HepG2 (cell line): Measurements from ENCODE around the gene RETREG2. TPM values are rescaled to one million over a fixed set of nuclear protein-coding genes. Genes with fewer than 3 reads are reported as not detected.

Experiments used
- CBFB ChIP-seq: sonication (generic); formaldehyde crosslinking; IDR thresholded peaks from 2 replicates; pipeline ENCODE4 v1.4.0; 2020; ENCODE audit warnings: missing genetic modification reagents
- HIVEP1 ChIP-seq: sonication (generic); formaldehyde crosslinking; IDR thresholded peaks from 2 replicates; pipeline ENCODE4 v1.4.0; 2020; ENCODE audit warnings: mild to moderate bottlenecking, missing genetic modification reagents
- KDM3A ChIP-seq: IDR thresholded peaks from 2 replicates; pipeline ENCODE4 v1.6.1; 2018; ENCODE audit warnings: low read depth, missing compliant biosample characterization
- MYNN ChIP-seq: sonication (generic); formaldehyde crosslinking; IDR thresholded peaks from 2 replicates; pipeline ENCODE4 v1.4.0; 2020; ENCODE audit warnings: mild to moderate bottlenecking, low read depth, missing genetic modification reagents
- SNAPC2 ChIP-seq: sonication (generic); formaldehyde crosslinking; IDR thresholded peaks from 2 replicates; pipeline ENCODE4 v1.8.1; 2022; ENCODE audit warnings: mild to moderate bottlenecking, missing genetic modification reagents
- YY1 ChIP-seq: IDR thresholded peaks from 2 replicates; pipeline ENCODE4 v1.6.1; 2011; ENCODE audit warnings: low read length, low read depth, moderate library complexity, mild to moderate bottlenecking; ENCODE audit not compliant: insufficient read depth, insufficient replicate concordance
- ZC3H4 ChIP-seq: sonication (generic); formaldehyde crosslinking; IDR thresholded peaks from 2 replicates; pipeline ENCODE4 v1.4.0; 2020; ENCODE audit warnings: missing genetic modification reagents, borderline replicate concordance
- ZNF350 ChIP-seq: sonication (generic); formaldehyde crosslinking; IDR thresholded peaks from 2 replicates; pipeline ENCODE4 v1.4.0; 2020; ENCODE audit warnings: mild to moderate bottlenecking, low read depth, missing genetic modification reagents, borderline replicate concordance
- ZNF605 ChIP-seq: sonication (generic); formaldehyde crosslinking; IDR thresholded peaks from 2 replicates; pipeline ENCODE4 v1.8.0; 2022; ENCODE audit warnings: mild to moderate bottlenecking, missing genetic modification reagents
- ZNF609 ChIP-seq: sonication (generic); formaldehyde crosslinking; IDR thresholded peaks from 2 replicates; pipeline ENCODE4 v1.4.0; 2020; ENCODE audit warnings: mild to moderate bottlenecking, missing genetic modification reagents, borderline replicate concordance
- ZNF75D ChIP-seq: sonication (generic); formaldehyde crosslinking; IDR thresholded peaks from 2 replicates; pipeline ENCODE4 v1.8.1; 2023; ENCODE audit warnings: missing genetic modification reagents, mild to moderate bottlenecking, borderline replicate concordance
- ZNF775 ChIP-seq: sonication (generic); formaldehyde crosslinking; IDR thresholded peaks from 2 replicates; pipeline ENCODE4 v1.4.0; 2020; ENCODE audit warnings: missing genetic modification reagents, mild to moderate bottlenecking, moderate library complexity, borderline replicate concordance
- ZSCAN31 ChIP-seq: sonication (generic); formaldehyde crosslinking; IDR thresholded peaks from 2 replicates; pipeline ENCODE4 v1.5.0; 2020; ENCODE audit warnings: low read depth, mild to moderate bottlenecking, missing genetic modification reagents
- polyA plus RNA-seq, 8 experiments: library from polyadenylated mRNA; depleted of rRNA in 3 of 8; stranded (reverse) in 7 of 8; unstranded in 1 of 8; fragments of >200 nt; fragmentation: Illumina TruSeq in 4 of 8; extraction: Trizol in 4 of 8; gene quantifications; 2 replicates each; pipeline versions ENCODE4 v1.2.1 to v1.2.3, GENCODE V29; 2011 to 2016; ENCODE audit warnings: low read depth in 4 of 8, missing spikeins in 1 of 8, mixed read lengths in 1 of 8; ENCODE audit not compliant: insufficient read depth in 1 of 8
- total RNA-seq, 5 experiments: library from RNA; depleted of rRNA; stranded (reverse); fragments of >200 nt; fragmentation: Illumina TruSeq; extraction: Trizol; gene quantifications; 2 replicates each; pipeline ENCODE4 v1.2.3, GENCODE V29; 2016; ENCODE audit warnings: low read depth in 1 of 5
- TF ChIP-seq, protein P1 (sequence below): sonication (generic); formaldehyde crosslinking; IDR thresholded peaks from 2 replicates; pipeline ENCODE4 v1.4.0; 2020; ENCODE audit warnings: missing genetic modification reagents
- TF ChIP-seq, protein P2 (sequence below): sonication (generic); formaldehyde crosslinking; IDR thresholded peaks from 2 replicates; pipeline ENCODE4 v1.5.0; 2020; ENCODE audit warnings: mild to moderate bottlenecking, missing genetic modification reagents, moderate library complexity

RETREG2 gene
- total and polyA plus RNA-seq, 2 of the 13 experiments (the other 11 are each of a cell fraction or from before 2014, with no cell fraction given), result 86.0 to 134 TPM

- TF ChIP-seq ZNF609 (CRISPR knock-in tag) (no peak), CBFB (0 out of 2 replicates have a peak, but pooled peaks have one; percentile 32), YY1 (no peak), ZNF605 (CRISPR knock-in tag) (no peak), ZNF350 (0 out of 2 replicates have a peak, but pooled peaks have one; percentile 59), SNAPC2 (no peak), MYNN (CRISPR knock-in tag) (0 out of 2 replicates have a peak, but pooled peaks have one; percentile 7), ZNF775 (CRISPR knock-in tag) (0 out of 2 replicates have a peak, but pooled peaks have one; percentile 16), ZSCAN31 (CRISPR knock-in tag) (no peak), ZNF75D (CRISPR knock-in tag) (no peak), HIVEP1 (CRISPR knock-in tag) (0 out of 2 replicates have a peak, but pooled peaks have one; percentile 13), KDM3A (CRISPR knock-in tag) (peak; percentile 30; the same call in 1 of the 2 replicates), ZC3H4 (0 out of 2 replicates have a peak, but pooled peaks have one; percentile 41)
- TF ChIP-seq, protein P1, sequence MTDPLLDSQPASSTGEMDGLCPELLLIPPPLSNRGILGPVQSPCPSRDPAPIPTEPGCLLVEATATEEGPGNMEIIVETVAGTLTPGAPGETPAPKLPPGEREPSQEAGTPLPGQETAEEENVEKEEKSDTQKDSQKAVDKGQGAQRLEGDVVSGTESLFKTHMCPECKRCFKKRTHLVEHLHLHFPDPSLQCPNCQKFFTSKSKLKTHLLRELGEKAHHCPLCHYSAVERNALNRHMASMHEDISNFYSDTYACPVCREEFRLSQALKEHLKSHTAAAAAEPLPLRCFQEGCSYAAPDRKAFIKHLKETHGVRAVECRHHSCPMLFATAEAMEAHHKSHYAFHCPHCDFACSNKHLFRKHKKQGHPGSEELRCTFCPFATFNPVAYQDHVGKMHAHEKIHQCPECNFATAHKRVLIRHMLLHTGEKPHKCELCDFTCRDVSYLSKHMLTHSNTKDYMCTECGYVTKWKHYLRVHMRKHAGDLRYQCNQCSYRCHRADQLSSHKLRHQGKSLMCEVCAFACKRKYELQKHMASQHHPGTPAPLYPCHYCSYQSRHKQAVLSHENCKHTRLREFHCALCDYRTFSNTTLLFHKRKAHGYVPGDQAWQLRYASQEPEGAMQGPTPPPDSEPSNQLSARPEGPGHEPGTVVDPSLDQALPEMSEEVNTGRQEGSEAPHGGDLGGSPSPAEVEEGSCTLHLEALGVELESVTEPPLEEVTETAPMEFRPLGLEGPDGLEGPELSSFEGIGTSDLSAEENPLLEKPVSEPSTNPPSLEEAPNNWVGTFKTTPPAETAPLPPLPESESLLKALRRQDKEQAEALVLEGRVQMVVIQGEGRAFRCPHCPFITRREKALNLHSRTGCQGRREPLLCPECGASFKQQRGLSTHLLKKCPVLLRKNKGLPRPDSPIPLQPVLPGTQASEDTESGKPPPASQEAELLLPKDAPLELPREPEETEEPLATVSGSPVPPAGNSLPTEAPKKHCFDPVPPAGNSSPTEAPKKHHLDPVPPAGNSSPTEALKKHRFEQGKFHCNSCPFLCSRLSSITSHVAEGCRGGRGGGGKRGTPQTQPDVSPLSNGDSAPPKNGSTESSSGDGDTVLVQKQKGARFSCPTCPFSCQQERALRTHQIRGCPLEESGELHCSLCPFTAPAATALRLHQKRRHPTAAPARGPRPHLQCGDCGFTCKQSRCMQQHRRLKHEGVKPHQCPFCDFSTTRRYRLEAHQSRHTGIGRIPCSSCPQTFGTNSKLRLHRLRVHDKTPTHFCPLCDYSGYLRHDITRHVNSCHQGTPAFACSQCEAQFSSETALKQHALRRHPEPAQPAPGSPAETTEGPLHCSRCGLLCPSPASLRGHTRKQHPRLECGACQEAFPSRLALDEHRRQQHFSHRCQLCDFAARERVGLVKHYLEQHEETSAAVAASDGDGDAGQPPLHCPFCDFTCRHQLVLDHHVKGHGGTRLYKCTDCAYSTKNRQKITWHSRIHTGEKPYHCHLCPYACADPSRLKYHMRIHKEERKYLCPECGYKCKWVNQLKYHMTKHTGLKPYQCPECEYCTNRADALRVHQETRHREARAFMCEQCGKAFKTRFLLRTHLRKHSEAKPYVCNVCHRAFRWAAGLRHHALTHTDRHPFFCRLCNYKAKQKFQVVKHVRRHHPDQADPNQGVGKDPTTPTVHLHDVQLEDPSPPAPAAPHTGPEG (CRISPR knock-in tag), result no peak
- TF ChIP-seq, protein P2, sequence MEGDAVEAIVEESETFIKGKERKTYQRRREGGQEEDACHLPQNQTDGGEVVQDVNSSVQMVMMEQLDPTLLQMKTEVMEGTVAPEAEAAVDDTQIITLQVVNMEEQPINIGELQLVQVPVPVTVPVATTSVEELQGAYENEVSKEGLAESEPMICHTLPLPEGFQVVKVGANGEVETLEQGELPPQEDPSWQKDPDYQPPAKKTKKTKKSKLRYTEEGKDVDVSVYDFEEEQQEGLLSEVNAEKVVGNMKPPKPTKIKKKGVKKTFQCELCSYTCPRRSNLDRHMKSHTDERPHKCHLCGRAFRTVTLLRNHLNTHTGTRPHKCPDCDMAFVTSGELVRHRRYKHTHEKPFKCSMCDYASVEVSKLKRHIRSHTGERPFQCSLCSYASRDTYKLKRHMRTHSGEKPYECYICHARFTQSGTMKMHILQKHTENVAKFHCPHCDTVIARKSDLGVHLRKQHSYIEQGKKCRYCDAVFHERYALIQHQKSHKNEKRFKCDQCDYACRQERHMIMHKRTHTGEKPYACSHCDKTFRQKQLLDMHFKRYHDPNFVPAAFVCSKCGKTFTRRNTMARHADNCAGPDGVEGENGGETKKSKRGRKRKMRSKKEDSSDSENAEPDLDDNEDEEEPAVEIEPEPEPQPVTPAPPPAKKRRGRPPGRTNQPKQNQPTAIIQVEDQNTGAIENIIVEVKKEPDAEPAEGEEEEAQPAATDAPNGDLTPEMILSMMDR (CRISPR knock-in tag), result 0 out of 2 replicates have a peak, but pooled peaks have one; percentile 26
Observed at GRCh38 chr2:219175928-219176817, 1.9 kb upstream of the RETREG2 start (continued).
